M059J (cell line): ENCODE data around the gene SIPA1L3. TPM values are rescaled to one million over a fixed set of nuclear protein-coding genes. Genes with fewer than 3 reads are reported as not detected.
"Not testable (repeated sequence)": the region's sequence is repeated elsewhere in the genome, so short reads cannot be mapped to it uniquely, and the experiment has no call there.

Experiments used
- DNase-seq: peaks from one replicate; pipeline ENCODE4 v3.0.0-alpha.2; 2012; ENCODE audit warnings: low read depth
- total RNA-seq: library from RNA; depleted of rRNA; stranded (reverse); fragments of >200 nt; shearing (Covaris generic); gene quantifications from 2 replicates; pipeline ENCODE4 v1.2.3, GENCODE V29; 2014

The SIPA1L3 gene
- total RNA-seq, 1 experiment from 2014 or later = 22.7 TPM

- DNase-seq = not testable (repeated sequence)
Observed at GRCh38 chr19:38230506-38231133, 323.6 kb downstream of the SIPA1L3 start.

- DNase-seq = no peak
Observed at GRCh38 chr19:38231918-38232317, 324.9 kb downstream of the SIPA1L3 start.

DNA sequence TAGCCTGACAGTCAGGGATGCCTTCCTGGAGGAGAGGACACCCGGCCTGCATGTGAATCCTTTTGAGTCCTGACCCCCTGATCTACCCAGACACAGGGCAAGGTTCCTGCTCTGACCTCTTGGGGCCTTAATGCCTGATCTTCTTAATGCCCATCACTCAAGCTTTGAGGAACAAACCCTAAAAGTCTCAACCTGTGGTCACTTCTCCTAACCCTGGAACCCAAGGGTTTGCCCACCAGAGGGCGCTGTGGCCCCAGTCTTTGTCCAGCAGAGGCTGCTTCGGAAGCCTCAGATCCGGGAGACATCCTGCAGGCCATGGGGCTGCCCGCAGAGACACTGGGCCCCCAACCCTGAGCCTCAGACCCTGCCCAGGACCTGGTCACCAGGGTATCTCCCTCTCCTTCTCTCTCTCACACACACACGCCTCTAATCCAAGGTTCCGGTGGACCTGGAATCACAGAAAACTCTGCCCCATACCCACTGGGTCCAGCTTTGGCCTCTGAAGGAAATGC lies 326.8 kb downstream of the SIPA1L3 start:
- peak; percentile 63 for DNase-seq

DNA sequence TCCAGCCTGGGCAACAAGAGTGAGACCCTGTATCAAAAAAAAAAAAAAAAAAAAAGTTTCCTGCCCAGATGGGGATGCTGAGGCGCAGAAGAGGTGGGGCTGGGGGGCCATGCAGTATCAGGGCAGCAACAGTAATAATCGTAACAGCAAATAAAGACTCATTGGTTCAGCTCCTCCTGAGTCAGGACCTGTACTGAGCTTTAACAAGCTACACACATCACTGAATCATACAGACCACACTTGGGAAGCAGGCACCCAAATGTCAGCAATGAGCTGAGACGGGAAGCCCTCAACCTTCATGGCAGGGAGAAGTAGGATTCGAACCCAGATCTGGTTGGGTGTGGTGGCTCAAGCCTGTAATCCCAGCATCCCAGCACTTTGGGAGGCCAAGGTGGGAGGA lies 327.6 kb downstream of the SIPA1L3 start:
- DNase-seq = no peak

DNA sequence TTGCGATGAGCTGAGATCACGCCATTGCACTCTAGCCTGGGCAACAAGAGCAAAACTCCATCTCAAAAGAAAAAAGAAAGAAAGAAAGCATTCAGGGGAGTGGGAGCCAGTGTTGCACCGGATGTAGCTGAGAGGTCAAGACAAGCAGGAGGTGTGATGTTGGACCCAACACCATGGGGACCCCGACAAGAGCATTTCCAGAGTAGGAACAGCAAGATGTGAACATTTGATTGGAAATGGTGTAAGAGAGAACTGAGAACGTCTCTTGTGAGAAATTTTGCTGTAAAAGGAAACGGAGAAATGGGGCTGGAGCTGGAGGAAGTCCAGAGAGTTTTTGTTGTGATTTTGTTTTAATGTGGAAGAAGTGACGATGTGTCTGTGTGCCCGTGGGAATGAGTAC lies 332.8 kb downstream of the SIPA1L3 start:
- DNase-seq = no peak

- DNase-seq = no peak
Observed at GRCh38 chr19:38243279-38243673, 336.3 kb downstream of the SIPA1L3 start.

DNA sequence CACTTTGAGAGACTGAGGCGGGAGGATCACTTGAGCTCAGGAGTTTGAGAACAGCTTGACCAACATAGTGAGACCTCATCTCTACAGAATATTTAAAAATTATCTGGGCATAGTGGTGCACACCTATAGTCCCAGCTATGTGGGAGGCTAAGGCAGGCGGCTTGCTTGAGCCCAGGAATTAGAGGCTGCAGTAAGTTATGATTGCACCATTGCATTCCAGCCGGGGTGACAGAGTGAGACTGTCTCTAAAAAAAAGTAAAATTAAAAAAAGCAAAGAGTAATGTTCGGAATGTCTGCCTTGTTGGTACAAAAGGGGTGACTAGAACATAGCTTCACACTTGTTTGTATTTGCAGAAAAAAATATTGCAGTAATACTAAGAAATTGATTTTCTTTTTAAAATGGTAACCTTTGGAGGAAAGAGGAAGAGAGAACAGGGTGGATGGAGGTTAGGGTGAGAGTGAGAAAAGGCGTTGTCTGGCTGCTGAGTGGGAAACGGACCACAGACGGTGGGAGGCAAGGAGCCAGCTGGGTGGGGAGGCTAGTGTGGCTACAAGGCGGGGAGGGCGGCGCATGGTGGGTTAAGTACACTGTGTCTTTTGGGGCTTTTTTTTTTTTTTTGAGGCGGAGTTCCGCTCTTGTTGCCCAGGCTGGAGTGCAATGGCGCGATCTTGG lies 339.0 kb downstream of the SIPA1L3 start:
- no peak for DNase-seq

GRCh38 chr19:38247126-38247525 lies 340.1 kb downstream of the SIPA1L3 start:
- DNase-seq = no peak

- DNase-seq = no peak
Observed at GRCh38 chr19:38247734-38248268, 340.8 kb downstream of the SIPA1L3 start.

- no peak for DNase-seq
Observed at GRCh38 chr19:38248421-38248820, 341.4 kb downstream of the SIPA1L3 start.

DNA sequence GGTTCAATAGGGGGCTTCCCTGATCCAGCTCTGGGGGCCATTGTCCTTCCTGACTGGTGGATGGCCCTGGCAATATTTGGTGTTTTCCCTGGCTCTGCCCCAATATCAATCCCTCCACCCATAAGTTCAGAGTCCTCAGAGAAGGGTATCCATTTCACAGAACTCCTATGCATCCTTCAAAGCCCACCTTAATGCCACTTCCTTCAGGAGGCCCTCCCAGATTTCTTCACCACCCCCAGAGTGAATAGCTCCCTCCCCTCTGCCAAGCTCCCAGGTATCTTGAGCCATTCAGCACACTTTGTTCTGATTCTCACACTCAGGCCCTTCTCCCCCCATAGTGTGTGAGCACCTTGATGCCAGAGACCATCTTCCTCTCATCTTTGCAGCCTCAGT lies 343.4 kb downstream of the SIPA1L3 start:
- DNase-seq = no peak

- no peak for DNase-seq
Observed at GRCh38 chr19:38250821-38251563, 344.0 kb downstream of the SIPA1L3 start.

- no peak for DNase-seq
Observed at GRCh38 chr19:38251564-38252051, 344.6 kb downstream of the SIPA1L3 start.

DNA sequence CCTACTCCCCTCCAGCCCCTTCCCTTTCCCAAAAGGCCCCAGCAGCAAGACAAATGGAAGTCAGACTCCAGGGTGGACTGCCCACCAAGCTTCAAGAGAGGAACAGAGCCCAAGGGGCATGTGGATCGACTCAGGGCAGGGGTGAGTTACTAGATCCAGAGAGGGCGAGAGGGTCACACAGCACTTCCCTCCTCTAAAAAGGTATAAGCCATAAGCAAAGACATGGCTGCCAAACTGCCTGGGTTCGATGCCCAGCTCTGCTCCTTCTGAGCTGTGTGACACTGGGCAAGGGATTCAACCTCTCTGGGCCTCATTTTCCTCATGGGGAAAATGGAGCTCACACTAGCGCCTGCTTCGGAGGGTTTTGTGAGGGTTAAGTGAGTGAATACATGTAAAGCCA lies 345.4 kb downstream of the SIPA1L3 start:
- no peak for DNase-seq

- DNase-seq = no peak
Observed at GRCh38 chr19:38252941-38253691, 346.1 kb downstream of the SIPA1L3 start.

GRCh38 chr19:38253788-38254187 lies 346.8 kb downstream of the SIPA1L3 start:
- DNase-seq = no peak

GRCh38 chr19:38255383-38256014 lies 348.5 kb downstream of the SIPA1L3 start:
- no peak for DNase-seq
